ENCODE measurements around the gene MESP1. TPM values are rescaled to one million over a fixed set of nuclear protein-coding genes. Genes with fewer than 3 reads are reported as not detected.

Gene MESP1
- 32.9 and 49.4 TPM in 2 replicates for total RNA-seq (2014; rRNA removed)
- percentile 63 among the genes with signal in this experiment for Bru-seq, nascent RNA
- BruChase-seq, experiment 1, labeled RNA remaining after a 6-hour chase = percentile 49 among the genes with signal in this experiment
- percentile 49 among the genes with signal in this experiment for BruChase-seq, experiment 2, labeled RNA remaining after a 2-hour chase
- long read RNA-seq, transcript MESP1-201 (2 exons, 2,369 nt) = major isoform, 8 of 34 reads
- long read RNA-seq, partial matches to known transcripts = 0 of 34 reads
- long read RNA-seq, other reads (novel, unspliced or antisense) = 26 of 34 reads

- H3K79me2 ChIP-seq (ENCODE audit: low read length) = peaks cover 38% of the 10 kb centered on the region
- TF ChIP-seq EZH2 (IDR thresholded peaks at IDR 0.05; ENCODE audit: low read length, unreplicated experiment) (no peak), CTCF (conservative IDR thresholded peaks at IDR 0.05; ENCODE audit: low read depth, low read length) (peak; percentile 61), EZH2phosphoT487 (IDR thresholded peaks at IDR 0.05; ENCODE audit: borderline replicate concordance, low read length) (no peak)
- intact Hi-C loops (cut with micrococcal nuclease) = no loop called here
- peak within 1 kb of the TSS; percentile 89 for H3K4me3 ChIP-seq (ENCODE audit: low read length)
- H3K4me1 ChIP-seq (ENCODE audit: insufficient read depth, low read length) = peaks cover 64% of the 10 kb centered on the region
- POLR2A ChIA-PET (ENCODE audit: unreplicated experiment) = no interaction called here
- no peaks in the 10 kb centered on the region for H3K27me3 ChIP-seq (ENCODE audit: low read length)
- no peaks in the 10 kb centered on the region for H3K9me3 ChIP-seq (ENCODE audit: low read length)
- DNase-seq (peak; percentile 92), ATAC-seq (peak; percentile 84)
- peak within 1 kb of the TSS; percentile 89 for H3K9ac ChIP-seq (ENCODE audit: low read length)
- no peaks in the 10 kb centered on the region for H3F3A ChIP-seq (ENCODE audit: low read length, unreplicated experiment)
- H3K4me2 ChIP-seq (ENCODE audit: low read length) = peak within 1 kb of the TSS; percentile 98
- H3K9me2 ChIP-seq (replicated peaks; ENCODE audit: low read length) = no peaks in the 10 kb centered on the region
- H2AFZ ChIP-seq (ENCODE audit: low read length) = peak within 1 kb of the TSS; percentile 72
- H3K36me3 ChIP-seq (ENCODE audit: low read depth, low read length) = 0 out of 2 replicates have a peak, but pooled peaks cover 3% of the 10 kb centered on the region
- no TSS peak for BruUV-seq (replicated peaks)
- H3K27ac ChIP-seq (ENCODE audit: low read length) = peak within 1 kb of the TSS; percentile 83
- CTCF ChIA-PET = interaction anchor here (0.9 kb wide), 1 partner anchor 143 kb away, joined by 3 read pairs; the partner anchor contains the start of gene AP3S2
- H4K20me1 ChIP-seq (ENCODE audit: low read length) = no peaks in the 10 kb centered on the region
Observed at GRCh38 chr15:89750560-89751542, at the start of gene MESP1. Gene MESP1, minus strand, starts transcription at chr15:89751249. Its CDS starts 18 bp downstream, at chr15:89751231.

GRCh38 chr15:89799918-89800498, 49.0 kb upstream of the MESP1 start:
- DNase-seq (no peak), ATAC-seq (no peak)
- H3K27me3 ChIP-seq (ENCODE audit: low read length) = no peaks in the 10 kb centered on the region
- H3F3A ChIP-seq (ENCODE audit: low read length, unreplicated experiment) = no peaks in the 10 kb centered on the region
- H3K27ac ChIP-seq (ENCODE audit: low read length) = no peak overlapping the region
- CTCF ChIA-PET = no interaction called here
- intact Hi-C loops (cut with micrococcal nuclease) = no loop called here
- no peak overlapping the region for H2AFZ ChIP-seq (ENCODE audit: low read length)
- no peaks in the 10 kb centered on the region for H3K9me3 ChIP-seq (ENCODE audit: low read length)
- no peak overlapping the region for H3K4me3 ChIP-seq (ENCODE audit: low read length)
- no peak overlapping the region for H3K4me2 ChIP-seq (ENCODE audit: low read length)
- H4K20me1 ChIP-seq (ENCODE audit: low read length) = no peaks in the 10 kb centered on the region
- H3K36me3 ChIP-seq (ENCODE audit: low read depth, low read length) = no peaks in the 10 kb centered on the region; the same call in 1 of the 2 replicates
- H3K4me1 ChIP-seq (ENCODE audit: insufficient read depth, low read length) = peaks cover 4% of the 10 kb centered on the region; the same call in 1 of the 2 replicates
- H3K79me2 ChIP-seq (ENCODE audit: low read length) = no peaks in the 10 kb centered on the region
- POLR2A ChIA-PET (ENCODE audit: unreplicated experiment) = no interaction called here
- H3K9me2 ChIP-seq (replicated peaks; ENCODE audit: low read length) = no peaks in the 10 kb centered on the region
- no peak overlapping the region for H3K9ac ChIP-seq (ENCODE audit: low read length)
- TF ChIP-seq CTCF (conservative IDR thresholded peaks at IDR 0.05; ENCODE audit: low read depth, low read length) (no peak), EZH2phosphoT487 (IDR thresholded peaks at IDR 0.05; ENCODE audit: borderline replicate concordance, low read length) (no peak), EZH2 (IDR thresholded peaks at IDR 0.05; ENCODE audit: low read length, unreplicated experiment) (no peak)
- TSS peak; percentile 49 for BruUV-seq (replicated peaks)

All from PC-3 (cell line).